Trophoblast cell (in vitro differentiated cells and primary cell): ENCODE data around the gene TRAF2.
A peak's percentile ranks its signal among the peaks of the same experiment; 100 is the strongest.
"Not testable (repeated sequence)": the region's sequence is repeated elsewhere in the genome, so short reads cannot be mapped to it uniquely, and the experiment has no call there.

ENCODE experiments used
- DNase-seq, 2 donors: peaks; one replicate each; pipeline ENCODE4 v3.0.0-alpha.2; 2016
- H2AFZ ChIP-seq: 2 replicates; pipeline ENCODE4 v1.6.1; 2013; ENCODE audit warnings: low read length, moderate library complexity, mild to moderate bottlenecking; ENCODE audit not compliant: insufficient read depth, poor library complexity
- H2AK5ac ChIP-seq: 2 replicates; pipeline ENCODE4 v1.6.1; 2013; ENCODE audit warnings: mild to moderate bottlenecking, low read length
- H2BK120ac ChIP-seq: 2 replicates; pipeline ENCODE4 v1.6.1; 2013; ENCODE audit warnings: low read length, mild to moderate bottlenecking, moderate library complexity; ENCODE audit not compliant: insufficient read depth, poor library complexity
- H2BK12ac ChIP-seq: 2 replicates; pipeline ENCODE4 v1.6.1; 2013; ENCODE audit warnings: mild to moderate bottlenecking, low read length, moderate library complexity
- H2BK5ac ChIP-seq: 2 replicates; pipeline ENCODE4 v1.6.1; 2013; ENCODE audit warnings: low read length, low read depth, moderate library complexity, mild to moderate bottlenecking; ENCODE audit not compliant: poor library complexity
- H3K14ac ChIP-seq: 2 replicates; pipeline ENCODE4 v1.6.1; 2013; ENCODE audit warnings: mild to moderate bottlenecking, low read length
- H3K18ac ChIP-seq: 2 replicates; pipeline ENCODE4 v1.6.1; 2013; ENCODE audit warnings: mild to moderate bottlenecking, low read length
- H3K23ac ChIP-seq: 2 replicates; pipeline ENCODE4 v1.6.1; 2013; ENCODE audit warnings: low read length
- H3K27ac ChIP-seq: 2 replicates; pipeline ENCODE4 v1.5.1; 2013; ENCODE audit warnings: low read depth, mild to moderate bottlenecking, inconsistent platforms, low read length, moderate library complexity
- H3K27me3 ChIP-seq: 2 replicates; pipeline ENCODE4 v1.6.1; 2013; ENCODE audit warnings: inconsistent platforms, mild to moderate bottlenecking, low read length, moderate library complexity; ENCODE audit not compliant: insufficient read depth
- H3K36me3 ChIP-seq, 2 experiments: 1 replicate in 1 of 2; 2 replicates in 1 of 2; pipeline ENCODE4 v1.6.1; 2013; ENCODE audit warnings: low read length in 2 of 2, mild to moderate bottlenecking in 2 of 2, moderate library complexity in 1 of 2; ENCODE audit not compliant: insufficient read depth in 2 of 2, control insufficient read depth in 1 of 2
- H3K4ac ChIP-seq: 2 replicates; pipeline ENCODE4 v1.6.1; 2013; ENCODE audit warnings: low read depth, mild to moderate bottlenecking, low read length, moderate library complexity
- H3K4me1 ChIP-seq, 2 experiments: 1 replicate in 1 of 2; 2 replicates in 1 of 2; pipeline ENCODE4 v1.6.1; 2013; ENCODE audit warnings: low read length in 2 of 2, mild to moderate bottlenecking in 2 of 2, moderate library complexity in 1 of 2; ENCODE audit not compliant: insufficient read depth in 2 of 2, control insufficient read depth in 1 of 2
- H3K4me2 ChIP-seq: 2 replicates; pipeline ENCODE4 v1.6.1; 2013; ENCODE audit warnings: inconsistent platforms, mild to moderate bottlenecking, low read length, moderate library complexity
- H3K4me3 ChIP-seq: 2 replicates; pipeline ENCODE4 v1.5.1; 2013; ENCODE audit warnings: mild to moderate bottlenecking, low read depth, low read length, inconsistent platforms
- H3K79me1 ChIP-seq: one replicate; pipeline ENCODE4 v1.6.1; 2013; ENCODE audit warnings: low read length
- H3K79me2 ChIP-seq: 2 replicates; pipeline ENCODE4 v1.6.1; 2013; ENCODE audit warnings: low read length, mild to moderate bottlenecking; ENCODE audit not compliant: control insufficient read depth, insufficient read depth, poor library complexity
- H3K9ac ChIP-seq: 2 replicates; pipeline ENCODE4 v1.6.1; 2013; ENCODE audit warnings: mild to moderate bottlenecking, low read length
- H3K9me3 ChIP-seq: 2 replicates; pipeline ENCODE4 v1.6.1; 2013; ENCODE audit warnings: low read depth, mild to moderate bottlenecking, control low read depth, inconsistent platforms, low read length; ENCODE audit not compliant: insufficient read depth
- H4K12ac ChIP-seq: 2 replicates; pipeline ENCODE4 v1.6.1; 2013; ENCODE audit warnings: low read depth, mild to moderate bottlenecking, low read length, moderate library complexity
- H4K8ac ChIP-seq: 2 replicates; pipeline ENCODE4 v1.6.1; 2013; ENCODE audit warnings: low read depth, mild to moderate bottlenecking, low read length, moderate library complexity
- H4K91ac ChIP-seq: one replicate; pipeline ENCODE4 v1.6.1; 2013; ENCODE audit warnings: low read depth, mild to moderate bottlenecking, low read length, moderate library complexity
- WGBS: extraction: QIAGEN DNeasy Blood & Tissue Kit; methylation state at CpG from one replicate; pipeline ENCODE4 v1.1.7; 2013; ENCODE audit warnings: missing lambda C conversion rate; ENCODE audit not compliant: insufficient read length, insufficient coverage; ENCODE audit errors: extremely low coverage; 5-methylcytosine and 5-hydroxymethylcytosine counted together

Gene TRAF2

GRCh38 chr9:136880651-136881050 is 5.7 kb upstream of the TRAF2 start:
- Histone ChIP-seq H3K23ac (no peak overlapping the region), H3K9me3 (peaks cover 9% of the 10 kb centered on the region), H3K14ac (no peak overlapping the region), H2BK12ac (no peak overlapping the region), H2BK120ac (peak overlapping the region; percentile 54), H3K79me1 (no peaks in the 10 kb centered on the region), H2AFZ (no peak overlapping the region), H3K9ac (no peak overlapping the region), H4K8ac (no peak overlapping the region), H2AK5ac (no peak overlapping the region), H3K4ac (no peak overlapping the region), H3K4me1 (peaks cover 13 to 14% of the 10 kb centered on the region in 2 experiments), H3K79me2 (no peaks in the 10 kb centered on the region), H3K4me3 (no peak overlapping the region), H2BK5ac (no peak overlapping the region), H3K27ac (no peak overlapping the region), H4K91ac (no peak overlapping the region), H3K18ac (no peak overlapping the region), H3K4me2 (no peak overlapping the region), H4K12ac (no peak overlapping the region), H3K36me3 (no peaks in the 10 kb centered on the region), H3K27me3 (no peaks in the 10 kb centered on the region)
- DNase-seq = no peak
- WGBS = no CpG with 5 or more reads among the region's 11 CpGs

- Histone ChIP-seq H2BK120ac (no peak overlapping the region), H3K36me3 (no peaks in the 10 kb centered on the region), H3K4me2 (no peak overlapping the region), H4K12ac (no peak overlapping the region), H3K4ac (no peak overlapping the region), H3K23ac (no peak overlapping the region), H3K14ac (no peak overlapping the region), H2AK5ac (no peak overlapping the region), H3K4me3 (no peak overlapping the region), H4K8ac (no peak overlapping the region), H2BK5ac (no peak overlapping the region), H3K9ac (no peak overlapping the region), H3K79me2 (peaks cover 2% of the 10 kb centered on the region), H2BK12ac (no peak overlapping the region), H4K91ac (no peak overlapping the region), H3K4me1 (peaks cover 13 to 14% of the 10 kb centered on the region in 2 experiments), H3K79me1 (peaks cover 4% of the 10 kb centered on the region), H2AFZ (no peak overlapping the region), H3K9me3 (peaks cover 7% of the 10 kb centered on the region), H3K27me3 (no peaks in the 10 kb centered on the region), H3K27ac (peak overlapping the region; percentile 4), H3K18ac (no peak overlapping the region)
- DNase-seq = peak in 1 of 2 donors; percentile 13
- no CpG with 5 or more reads among the region's 9 CpGs for WGBS
Measured at GRCh38 chr9:136881691-136882108, 4.6 kb upstream of the TRAF2 start.

GRCh38 chr9:136882109-136882946 is 4.0 kb upstream of the TRAF2 start:
- Histone ChIP-seq H3K4ac (no peak overlapping the region), H3K36me3 (no peaks in the 10 kb centered on the region), H3K14ac (peak overlapping the region; percentile 19), H3K9me3 (peaks cover 6% of the 10 kb centered on the region), H3K23ac (no peak overlapping the region), H3K4me3 (no peak overlapping the region), H3K27me3 (no peaks in the 10 kb centered on the region), H3K79me2 (peaks cover 8% of the 10 kb centered on the region), H3K18ac (peak overlapping the region; percentile 24), H4K91ac (no peak overlapping the region), H2BK12ac (no peak overlapping the region), H3K27ac (peak overlapping the region; percentile 4), H3K4me2 (peak overlapping the region; percentile 8), H2BK5ac (no peak overlapping the region), H3K9ac (no peak overlapping the region), H3K79me1 (peaks cover 10% of the 10 kb centered on the region), H3K4me1 (peaks cover 16 to 17% of the 10 kb centered on the region in 2 experiments), H4K8ac (no peak overlapping the region), H2AFZ (no peak overlapping the region), H2BK120ac (peak overlapping the region; percentile 12), H4K12ac (no peak overlapping the region), H2AK5ac (no peak overlapping the region)
- DNase-seq = peak; percentile 61
- no CpG with 5 or more reads among the region's 19 CpGs for WGBS

- not testable (repeated sequence) for H3K4me3 ChIP-seq, H3K23ac ChIP-seq, H3K14ac ChIP-seq, H4K12ac ChIP-seq, H3K9me3 ChIP-seq, H2BK120ac ChIP-seq, H3K27me3 ChIP-seq, H3K79me2 ChIP-seq, H2BK5ac ChIP-seq, H3K18ac ChIP-seq, H3K4ac ChIP-seq, H4K8ac ChIP-seq, H4K91ac ChIP-seq, H3K9ac ChIP-seq, H3K27ac ChIP-seq, H2BK12ac ChIP-seq, H3K79me1 ChIP-seq, H2AK5ac ChIP-seq, H3K36me3 ChIP-seq, H3K4me2 ChIP-seq, H2AFZ ChIP-seq, DNase-seq
- no CpG with 5 or more reads among the region's 9 CpGs for WGBS
- peaks cover 17 to 19% of the 10 kb centered on the region in 2 experiments for H3K4me1 ChIP-seq
Measured at GRCh38 chr9:136882947-136883283, 3.4 kb upstream of the TRAF2 start.
